Measurements from ENCODE around the gene LRCH2. TPM values are rescaled to one million over a fixed set of nuclear protein-coding genes. Genes with fewer than 3 reads are reported as not detected.
"Not testable (repeated sequence)": the region's sequence is repeated elsewhere in the genome, so short reads cannot be mapped to it uniquely, and the experiment has no call there.

The LRCH2 gene
- total RNA-seq, 2 donors from 2014 or later = 5.2 to 5.7 TPM

- DNase-seq; intact Hi-C loops (cut with DNase I); ATAC-seq: not testable (repeated sequence)
Measured at GRCh38 chrX:115217346-115217745, 16.6 kb downstream of the LRCH2 start.

DNA sequence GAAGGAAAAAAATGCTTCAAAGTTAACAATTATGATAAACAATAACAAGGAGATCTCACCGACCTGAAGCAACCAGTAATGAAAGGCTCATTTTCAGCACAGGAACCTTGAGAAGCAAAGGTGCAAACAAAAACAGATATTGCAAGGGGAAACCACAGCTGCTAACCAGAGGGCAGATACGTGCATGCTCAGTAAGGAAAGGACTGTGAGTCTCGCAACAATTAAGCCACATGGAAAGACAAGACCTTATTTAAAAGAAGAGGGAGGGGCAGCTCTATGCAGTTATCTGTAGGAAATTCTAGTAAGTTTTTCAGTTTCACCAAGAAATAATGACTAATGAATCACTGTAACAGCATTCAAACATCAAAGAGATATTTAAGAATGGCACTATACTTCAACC is 19.3 kb downstream of the LRCH2 start:
- intact Hi-C loops (cut with DNase I) = no loop called here
- ATAC-seq = no peak
- no peak for DNase-seq

- no peak for ATAC-seq
- intact Hi-C loops (cut with DNase I) = no loop called here
- DNase-seq = no peak
Measured at GRCh38 chrX:115214151-115214550, 19.7 kb downstream of the LRCH2 start.

GRCh38 chrX:115209547-115209946 is 24.3 kb downstream of the LRCH2 start:
- intact Hi-C loops (cut with DNase I); DNase-seq; ATAC-seq: not testable (repeated sequence)

DNA sequence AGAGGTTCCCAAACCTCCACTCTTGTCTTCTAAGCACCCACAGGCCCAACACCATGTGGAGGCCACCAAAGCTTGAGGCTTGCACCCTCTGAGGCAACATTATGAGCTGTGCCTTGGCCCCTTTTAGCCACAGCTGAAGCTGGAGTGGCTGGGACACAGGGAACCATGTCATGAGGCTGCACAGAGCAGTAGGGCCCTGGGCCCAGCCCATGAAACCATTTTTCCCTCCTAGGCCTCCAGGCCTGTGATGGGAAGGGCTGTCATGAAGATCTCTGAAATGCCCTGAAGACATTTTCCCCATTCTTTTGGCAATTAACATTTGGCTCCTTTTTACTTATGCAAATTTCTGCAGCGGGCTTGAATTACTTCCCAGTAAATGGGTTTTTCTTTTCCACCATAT is 29.9 kb downstream of the LRCH2 start:
- DNase-seq = no peak
- intact Hi-C loops (cut with DNase I) = no loop called here
- ATAC-seq = no peak

GRCh38 chrX:115192244-115192700 is 41.6 kb downstream of the LRCH2 start:
- DNase-seq (no peak), ATAC-seq (no peak)
- intact Hi-C loops (cut with DNase I) = no loop called here

GRCh38 chrX:115191490-115192243 is 42.2 kb downstream of the LRCH2 start:
- ATAC-seq (no peak), DNase-seq (no peak)
- intact Hi-C loops (cut with DNase I) = no loop called here

GRCh38 chrX:115190636-115191489 is 43.0 kb downstream of the LRCH2 start:
- intact Hi-C loops (cut with DNase I) = no loop called here
- DNase-seq = no peak
- no peak for ATAC-seq

DNA sequence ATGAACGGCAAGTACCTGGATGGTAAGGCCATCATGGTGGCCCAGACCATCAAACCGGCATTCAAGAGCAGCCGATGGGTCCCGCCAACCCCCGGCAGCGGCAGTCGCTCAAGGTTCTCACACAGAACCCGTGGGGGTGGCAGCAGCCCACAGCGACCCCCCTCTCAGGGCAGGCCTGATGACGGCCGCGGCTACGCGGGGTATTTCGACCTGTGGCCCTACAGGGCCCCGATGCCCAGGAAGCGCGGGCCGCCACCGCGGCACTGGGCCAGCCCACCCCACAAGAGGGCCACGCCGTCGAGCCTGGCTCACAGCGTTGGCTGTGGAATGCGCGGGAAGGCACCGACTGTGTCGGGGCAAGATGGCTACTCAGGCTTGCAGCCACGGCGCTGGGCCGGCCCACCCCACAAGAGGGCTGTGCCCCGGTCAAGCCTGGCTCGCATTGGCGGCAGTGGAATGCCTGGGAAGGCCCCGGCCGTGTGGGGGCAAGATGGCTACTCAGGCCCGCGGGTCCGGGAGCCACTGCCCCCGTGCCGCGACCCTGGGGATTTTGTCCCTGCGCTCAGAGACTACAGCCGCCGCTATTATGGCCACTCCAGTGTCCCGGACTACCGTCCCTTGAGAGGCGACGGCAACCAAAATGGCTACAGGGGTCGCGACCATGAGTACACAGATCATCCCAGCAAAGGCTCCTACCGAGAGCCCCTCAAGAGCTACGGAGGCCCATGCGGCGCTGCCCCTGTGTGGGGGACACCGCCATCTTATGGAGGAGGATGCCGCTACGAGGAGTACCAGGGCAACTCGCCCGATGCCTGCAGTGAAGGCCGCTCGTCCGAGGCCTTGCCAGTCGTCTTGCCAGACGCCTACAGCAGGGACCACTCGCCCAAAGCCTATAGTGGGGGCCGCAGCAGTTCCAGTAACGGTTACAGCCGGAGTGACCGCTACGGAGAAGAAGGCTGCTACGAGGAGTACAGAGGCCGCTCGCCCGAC is 44.0 kb downstream of the LRCH2 start:
- ATAC-seq (no peak), DNase-seq (no peak)
- intact Hi-C loops (cut with DNase I) = no loop called here

DNA sequence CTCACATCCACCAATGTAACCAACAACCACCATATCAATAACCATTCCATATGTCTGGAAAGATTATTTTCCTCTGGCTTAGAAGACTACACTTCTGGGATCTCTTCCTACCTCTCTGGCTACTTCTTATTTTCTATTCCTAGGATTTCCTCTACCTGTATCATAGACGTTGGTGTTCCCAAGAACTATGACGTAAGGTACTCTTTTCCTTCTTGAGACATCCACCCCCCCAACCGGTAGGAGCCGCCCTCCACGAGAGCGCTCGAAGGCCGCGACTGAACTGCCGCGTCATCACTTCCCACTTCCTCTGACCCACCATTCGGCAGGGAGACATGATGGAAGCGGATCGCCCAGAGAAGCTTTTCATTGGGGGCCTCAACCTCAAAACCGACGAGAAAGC is 44.8 kb downstream of the LRCH2 start, which contains the start of gene RBMXL3:
Gene RBMXL3, plus strand, starts transcription at position 301 of the 400 bp plus-strand sequence. Its CDS starts 32 bp downstream, at position 333.
- intact Hi-C loops (cut with DNase I) = no loop called here
- DNase-seq (no peak), ATAC-seq (no peak)

DNA sequence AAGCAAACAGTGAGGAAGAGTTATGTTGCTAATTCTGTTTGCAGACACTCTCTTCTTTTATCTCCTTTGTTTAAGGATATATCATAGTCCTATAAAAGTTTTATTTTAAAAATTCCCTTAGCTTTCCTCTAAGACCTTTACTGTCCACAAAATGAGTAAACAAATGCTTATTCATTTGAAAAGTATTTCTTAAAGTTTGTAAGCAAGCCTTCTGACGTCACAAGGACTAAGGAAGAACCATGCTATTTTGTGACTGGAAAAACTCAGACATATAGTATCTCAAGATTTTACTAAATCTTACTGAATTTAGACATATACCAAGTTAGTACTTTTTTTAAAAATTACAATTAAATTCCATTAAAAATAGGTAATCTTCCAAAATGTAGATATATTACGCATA is 49.9 kb downstream of the LRCH2 start:
- intact Hi-C loops (cut with DNase I) = no loop called here
- ATAC-seq (no peak), DNase-seq (no peak)

- no peak for ATAC-seq
- DNase-seq = no peak
- intact Hi-C loops (cut with DNase I) = no loop called here
Measured at GRCh38 chrX:115178473-115178872, 55.4 kb downstream of the LRCH2 start.

- no peak for DNase-seq
- ATAC-seq = no peak
- intact Hi-C loops (cut with DNase I) = no loop called here
Measured at GRCh38 chrX:115177932-115178331, 56.0 kb downstream of the LRCH2 start.

DNA sequence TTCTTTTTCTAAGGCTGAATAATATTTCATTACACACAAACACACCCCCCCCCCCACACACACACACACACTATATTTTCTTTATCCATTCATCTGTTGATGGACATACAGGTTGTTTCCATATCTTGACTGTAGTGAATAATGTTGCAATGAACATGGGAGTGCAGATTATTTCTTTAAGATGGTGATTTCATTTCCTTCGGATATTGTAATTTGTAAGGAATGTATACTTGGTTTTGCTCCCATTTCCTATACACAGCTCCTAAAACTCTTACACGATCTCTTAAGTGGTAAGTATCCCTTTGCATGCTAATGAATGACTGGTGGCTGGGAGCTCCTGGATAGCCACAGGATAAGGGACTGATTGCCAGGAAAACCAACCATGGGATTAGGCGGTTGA is 59.3 kb downstream of the LRCH2 start:
- ATAC-seq (no peak), DNase-seq (no peak)
- intact Hi-C loops (cut with DNase I) = no loop called here

GRCh38 chrX:115173181-115173580 is 60.7 kb downstream of the LRCH2 start:
- ATAC-seq (no peak), DNase-seq (no peak)
- intact Hi-C loops (cut with DNase I) = no loop called here

- ATAC-seq = no peak
- intact Hi-C loops (cut with DNase I) = loop anchor here in 1 of 2 donors (10.0 kb wide), 1 partner anchor 532 kb away; no protein-coding TSS in a partner anchor
- no peak for DNase-seq
Measured at GRCh38 chrX:115147220-115147619, 86.7 kb downstream of the LRCH2 start.

GRCh38 chrX:115142057-115142456 is 91.8 kb downstream of the LRCH2 start:
- no peak for ATAC-seq
- DNase-seq = no peak
- intact Hi-C loops (cut with DNase I) = loop anchor here in 1 of 2 donors (10.0 kb wide), 1 partner anchor 527 kb away; no protein-coding TSS in a partner anchor

DNA sequence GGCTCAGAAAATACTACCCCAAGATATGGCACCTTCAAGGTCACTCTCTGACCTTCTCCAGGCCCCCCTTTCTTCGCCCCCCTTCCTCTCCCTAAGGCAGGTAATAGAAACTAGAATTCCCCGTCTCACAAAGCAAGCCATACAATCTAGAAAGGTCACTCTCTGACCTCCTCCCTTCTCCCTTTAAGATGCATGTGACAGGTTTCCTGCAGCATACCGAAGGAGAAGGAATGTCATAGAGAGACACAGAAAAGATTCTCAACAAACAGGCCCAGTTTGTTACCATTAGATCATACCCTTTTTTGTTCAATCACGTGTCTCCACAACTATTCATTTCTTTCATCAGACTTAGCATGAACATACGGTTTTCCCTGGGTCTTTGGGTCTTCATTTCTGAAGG is 95.9 kb downstream of the LRCH2 start:
- ATAC-seq = no peak
- intact Hi-C loops (cut with DNase I) = no loop called here

GRCh38 chrX:115134382-115134781 is 99.5 kb downstream of the LRCH2 start:
- intact Hi-C loops (cut with DNase I) = no loop called here
- DNase-seq = no peak
- no peak for ATAC-seq

More for the DNA sequence above, 95.9 kb downstream of the LRCH2 start:
- DNase-seq = no peak

Measured in left cardiac atrium (tissue), 4 donors.